Muscle of back (tissue), 11 donors: ENCODE results near the gene KRTAP5-1. TPM values are rescaled to one million over a fixed set of nuclear protein-coding genes. Genes with fewer than 3 reads are reported as not detected.

ENCODE experiments used
- DNase-seq, 3 donors: peaks; one replicate each; pipeline versions ENCODE4 v3.0.0 to v3.0.0-alpha.2; 2013
- polyA plus RNA-seq, 10 donors: library from polyadenylated mRNA; unstranded; fragments of 120-200 nt; gene quantifications; one replicate each; pipeline ENCODE4 v1.2.1, GENCODE V29; 2013; ENCODE audit not compliant: insufficient read length in 10 of 10

Gene KRTAP5-1
- polyA plus RNA-seq, 10 donors = 0.19 to 1.7 (median 0.89) TPM

DNA sequence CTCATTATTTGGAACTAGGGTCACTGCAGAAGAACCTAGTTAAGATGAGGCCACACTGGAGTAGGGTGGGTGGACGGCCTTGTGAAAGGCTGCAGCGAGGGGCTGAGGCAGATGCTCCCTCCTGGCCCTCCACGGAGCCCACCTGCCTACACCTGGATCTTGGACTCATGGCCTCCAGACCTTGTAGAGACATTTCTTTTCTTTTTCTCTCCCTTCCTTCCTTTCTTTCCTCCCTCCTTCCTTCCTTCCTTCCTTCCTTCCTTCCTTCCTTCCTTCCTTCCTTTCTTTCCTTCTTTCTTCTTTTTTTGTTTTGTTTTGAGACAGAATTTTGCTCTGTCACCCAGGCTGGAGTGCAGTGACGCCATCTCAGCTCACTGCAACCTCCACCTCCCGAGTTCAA, 39.7 kb downstream of the KRTAP5-1 start:
- DNase-seq = no peak

DNA sequence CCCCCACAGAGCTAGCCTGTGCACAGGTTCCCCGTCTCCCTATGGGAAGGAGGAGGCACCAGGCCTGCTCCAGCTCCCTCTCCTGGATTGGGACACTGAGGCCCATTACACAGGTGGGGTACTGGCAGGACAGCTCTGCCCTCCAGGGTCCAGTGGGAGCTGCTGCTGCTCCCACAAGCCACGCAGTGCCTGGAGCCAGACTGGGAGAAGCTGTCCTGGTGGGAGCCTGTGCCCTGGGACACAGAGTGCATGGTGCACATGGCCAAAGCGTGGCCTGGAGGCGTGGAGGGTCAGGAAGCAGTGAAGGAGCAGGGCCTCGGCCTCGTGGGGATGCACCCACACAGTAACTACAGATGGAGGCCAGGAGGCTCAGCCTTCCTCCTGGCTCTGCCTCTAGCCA, 40.5 kb downstream of the KRTAP5-1 start:
- no peak for DNase-seq

- no peak for DNase-seq
Measured at GRCh38 chr11:1543606-1544263, 41.3 kb downstream of the KRTAP5-1 start.

- DNase-seq = no peak
Measured at GRCh38 chr11:1542267-1542666, 42.8 kb downstream of the KRTAP5-1 start.

GRCh38 chr11:1541474-1542204, 43.4 kb downstream of the KRTAP5-1 start:
- no peak for DNase-seq

GRCh38 chr11:1540074-1540473, 45.0 kb downstream of the KRTAP5-1 start:
- DNase-seq = no peak

- DNase-seq = no peak
Measured at GRCh38 chr11:1538153-1538552, 46.9 kb downstream of the KRTAP5-1 start.

DNA sequence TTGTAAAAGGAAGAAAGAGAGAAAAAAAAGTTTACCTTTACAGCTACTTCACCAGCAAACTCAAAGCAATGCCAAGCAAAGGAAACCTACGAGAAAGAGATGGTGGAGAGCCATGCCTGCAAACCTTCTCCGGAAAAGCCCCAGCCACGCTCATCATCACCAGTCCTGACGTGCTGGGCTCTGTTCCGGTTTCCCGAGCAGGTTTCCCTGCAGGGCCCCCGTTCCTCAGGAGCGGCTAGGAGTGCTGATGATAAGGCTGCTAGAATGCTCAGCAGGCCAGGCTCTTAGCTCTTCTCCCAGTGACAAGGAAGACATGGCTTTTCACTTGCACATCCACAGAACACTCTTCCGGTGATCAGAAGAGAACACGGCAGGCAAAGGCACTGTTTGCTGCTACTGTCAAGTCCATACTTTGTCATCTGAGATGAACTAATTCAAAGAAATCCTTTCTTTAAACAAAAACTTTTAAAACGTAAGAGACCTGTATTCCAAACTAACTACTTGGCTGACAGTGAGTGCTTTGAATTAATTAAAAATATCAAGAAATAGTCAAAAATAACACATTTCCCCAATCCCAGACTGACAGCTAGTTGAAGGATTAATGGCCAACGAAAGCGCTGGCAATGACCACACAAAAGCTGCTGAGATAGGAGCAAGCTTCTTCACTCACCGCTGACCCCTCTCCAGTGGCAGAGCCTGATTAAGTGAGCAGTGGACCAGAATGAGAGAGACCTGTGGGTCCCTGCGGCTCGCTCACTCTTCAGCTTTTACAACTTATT, 48.8 kb downstream of the KRTAP5-1 start:
- DNase-seq = no peak

DNA sequence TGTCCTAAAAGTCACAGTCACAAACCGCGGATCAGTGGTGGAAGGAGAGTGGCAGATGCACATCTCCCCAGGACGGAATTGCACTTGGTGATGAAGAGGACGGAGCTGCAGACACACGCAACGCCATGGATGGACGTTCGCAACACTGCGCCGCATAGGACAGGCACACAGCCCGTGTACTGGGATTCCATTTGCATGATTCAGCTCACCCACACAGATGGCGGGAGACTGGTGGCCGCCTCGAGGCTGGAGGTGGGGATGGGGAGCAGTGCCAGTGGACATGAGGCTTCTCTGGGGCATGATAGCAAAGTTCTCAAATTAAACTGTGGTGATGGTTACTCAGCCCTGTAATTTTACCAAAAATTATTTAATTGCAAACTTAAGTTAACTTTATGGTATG, 50.4 kb downstream of the KRTAP5-1 start:
- DNase-seq = no peak

Other genes starting within 250 kb of the KRTAP5-1 start
- gene BRSK2, start 195.3 kb downstream of the KRTAP5-1 start, polyA plus RNA-seq = 1 to 10 TPM in 8 of 10 donors, under 1 TPM in 2; 0.76 to 2.2 (median 1.4) TPM
- gene MOB2, start 98.5 kb downstream of the KRTAP5-1 start, polyA plus RNA-seq = 10 to 100 TPM; 20.2 to 26.1 (median 22.6) TPM
- gene DUSP8, start 13.0 kb downstream of the KRTAP5-1 start, polyA plus RNA-seq = 10 to 100 TPM in 9 of 10 donors, 1 to 10 TPM in 1; 7.9 to 39.8 (median 19.0) TPM
- under 1 TPM in 1 of 10 donors, not detected in 9; 0.30 TPM for gene KRTAP5-2, start 13.0 kb upstream of the KRTAP5-1 start, polyA plus RNA-seq
- not detected for gene KRTAP5-3, start 23.2 kb upstream of the KRTAP5-1 start, polyA plus RNA-seq
- gene KRTAP5-4, start 36.9 kb upstream of the KRTAP5-1 start, polyA plus RNA-seq = not detected
- gene KRTAP5-5, start 44.5 kb upstream of the KRTAP5-1 start, polyA plus RNA-seq = not detected
- gene KRTAP5-6, start 111.9 kb upstream of the KRTAP5-1 start, polyA plus RNA-seq = under 1 TPM in 7 of 10 donors, not detected in 3; 0.37 to 0.96 (median 0.61) TPM
- under 1 TPM; 0.09 to 0.97 (median 0.21) TPM for gene IFITM10, start 165.3 kb upstream of the KRTAP5-1 start, polyA plus RNA-seq
- gene CTSD, start 178.6 kb upstream of the KRTAP5-1 start, polyA plus RNA-seq = 100 to 1,000 TPM in 3 of 10 donors, 10 to 100 TPM in 7; 72.0 to 110 (median 89.6) TPM
- gene SYT8, start 249.7 kb upstream of the KRTAP5-1 start, polyA plus RNA-seq = 1 to 10 TPM in 3 of 10 donors, under 1 TPM in 7; 0.26 to 2.8 (median 0.58) TPM